MCF 10A (cell line): ENCODE data around the gene SHC3. TPM values are rescaled to one million over a fixed set of nuclear protein-coding genes. Genes with fewer than 3 reads are reported as not detected.

Source experiments
- BruUV-seq: library from RNA; stranded (reverse); fragments of 400-500 nt; replicated peaks from 2 replicates; lab custom pipeline; 2021; lab: Mats Ljungman, UMichigan
- CTCF ChIA-PET: fragments of 300-600 bp; sonication (Branson Sonifier 250); formaldehyde crosslinking; extraction: SDS; loops from one replicate; lab custom pipeline; 2021; ENCODE audit warnings: antibody characterized with exemption, inconsistent platforms; lab: Yijun Ruan, JAX
- POLR2A ChIA-PET: fragments of 300-600, 350-650 bp; sonication (Branson Sonifier 250); formaldehyde crosslinking; extraction: SDS; loops from one replicate; lab custom pipeline; 2020; ENCODE audit warnings: antibody characterized with exemption, inconsistent platforms; lab: Yijun Ruan, JAX
- DNase-seq: peaks from one replicate; pipeline ENCODE4 v3.0.0-alpha.2; 2018; ENCODE audit not compliant: unreplicated experiment
- H3K27ac Mint-ChIP-seq: one replicate; pipeline ENCODE4 v1.8.0; 2022; ENCODE audit warnings: mild to moderate bottlenecking, low read depth, mixed read lengths; ENCODE audit not compliant: unreplicated experiment
- H3K27me3 Mint-ChIP-seq: one replicate; pipeline ENCODE4 v1.8.0; 2022; ENCODE audit warnings: mixed read lengths; ENCODE audit not compliant: insufficient read depth, unreplicated experiment
- H3K36me3 Mint-ChIP-seq: one replicate; pipeline ENCODE4 v1.8.0; 2022; ENCODE audit warnings: mild to moderate bottlenecking, moderate library complexity, mixed read lengths; ENCODE audit not compliant: insufficient read depth, unreplicated experiment
- H3K4me1 Mint-ChIP-seq: one replicate; pipeline ENCODE4 v1.8.0; 2022; ENCODE audit warnings: mixed read lengths; ENCODE audit not compliant: insufficient read depth, unreplicated experiment
- H3K4me3 Mint-ChIP-seq: one replicate; pipeline ENCODE4 v1.8.0; 2022; ENCODE audit warnings: mild to moderate bottlenecking, moderate library complexity, mixed read lengths; ENCODE audit not compliant: unreplicated experiment
- H3K9me3 Mint-ChIP-seq: one replicate; pipeline ENCODE4 v1.8.0; 2022; ENCODE audit warnings: mixed read lengths; ENCODE audit not compliant: unreplicated experiment
- CTCF ChIP-seq: fragments of 200-600 bp; IDR thresholded peaks from one replicate; pipeline ENCODE4 v1.8.0; 2022; ENCODE audit warnings: antibody characterized with exemption, mild to moderate bottlenecking; ENCODE audit not compliant: unreplicated experiment
- intact Hi-C: fragments of 100-400 bp; cut with micrococcal nuclease; formaldehyde crosslinking; loops from 2 replicates; pipeline ENCODE4 v1.14.1; 2022
- total RNA-seq: library from RNA; stranded (reverse); gene quantifications from 2 replicates; pipeline ENCODE4 v1.2.3, GENCODE V29; 2022

SHC3 gene
- total RNA-seq, 1 experiment from 2014 or later: 0.02 TPM

DNA sequence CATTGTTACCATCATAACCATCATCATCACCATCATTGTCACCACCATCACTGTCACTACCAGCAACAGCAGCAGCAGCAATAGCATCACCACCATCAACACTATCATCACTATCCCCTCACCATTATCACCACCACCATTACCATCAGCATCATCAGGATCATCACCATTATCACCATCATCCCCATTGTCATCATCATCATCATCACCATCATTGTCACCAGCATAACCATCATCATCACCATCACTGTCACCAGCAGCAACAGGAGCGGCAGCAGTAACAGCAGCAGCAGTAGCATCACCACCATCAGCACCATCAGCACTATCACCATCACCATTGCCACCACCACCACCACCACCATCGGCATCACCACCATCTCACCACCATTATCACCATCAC lies 139.0 kb downstream of the SHC3 start:
- intact Hi-C loops: no loop called here
- Mint-ChIP-seq H3K36me3 (peaks cover 5% of the 10 kb centered on the region), H3K27me3 (no peaks in the 10 kb centered on the region), H3K9me3 (no peaks in the 10 kb centered on the region), H3K4me1 (peaks cover 6% of the 10 kb centered on the region), H3K4me3 (no peak overlapping the region), H3K27ac (no peak overlapping the region)
- BruUV-seq: no TSS peak
- no peak for TF ChIP-seq CTCF
- ChIA-PET POLR2A (no interaction called here), CTCF (interaction anchor here (0.6 kb wide), 1 partner anchor 231 kb away, joined by 3 read pairs; no protein-coding TSS in a partner anchor)
- no peak for DNase-seq

- POLR2A ChIA-PET: interaction anchor here (0.8 to 1.3 kb wide), 3 partner anchors 18 to 271 kb away, joined by 3 to 5 read pairs (median 3); no protein-coding TSS in a partner anchor
- no peak for DNase-seq
- peak overlapping the region; percentile 65 for H3K27ac Mint-ChIP-seq
- H3K4me3 Mint-ChIP-seq: peak overlapping the region; percentile 56
- no peak for TF ChIP-seq CTCF
- CTCF ChIA-PET: interaction anchor here (0.6 kb wide), 1 partner anchor 231 kb away, joined by 3 read pairs; no protein-coding TSS in a partner anchor
- no peaks in the 10 kb centered on the region for H3K9me3 Mint-ChIP-seq
- peaks cover 5% of the 10 kb centered on the region for H3K36me3 Mint-ChIP-seq
- H3K4me1 Mint-ChIP-seq: peaks cover 6% of the 10 kb centered on the region
- intact Hi-C loops: no loop called here
- no peaks in the 10 kb centered on the region for H3K27me3 Mint-ChIP-seq
- BruUV-seq: no TSS peak
Observed at GRCh38 chr9:89039104-89039465, 139.5 kb downstream of the SHC3 start.

- DNase-seq: peak; percentile 78
- TF ChIP-seq CTCF: no peak
- peak overlapping the region; percentile 65 for H3K27ac Mint-ChIP-seq
- no TSS peak for BruUV-seq
- peaks cover 5% of the 10 kb centered on the region for H3K36me3 Mint-ChIP-seq
- ChIA-PET CTCF (interaction anchor here (0.6 kb wide), 1 partner anchor 103 kb away, joined by 3 read pairs; no protein-coding TSS in a partner anchor), POLR2A (interaction anchor here (0.8 to 1.3 kb wide), 3 partner anchors 17 to 272 kb away, joined by 3 to 5 read pairs (median 3); no protein-coding TSS in a partner anchor)
- no peaks in the 10 kb centered on the region for H3K27me3 Mint-ChIP-seq
- H3K4me3 Mint-ChIP-seq: peak overlapping the region; percentile 56
- intact Hi-C loops: no loop called here
- peaks cover 6% of the 10 kb centered on the region for H3K4me1 Mint-ChIP-seq
- H3K9me3 Mint-ChIP-seq: no peaks in the 10 kb centered on the region
Observed at GRCh38 chr9:89038382-89039103, 140.1 kb downstream of the SHC3 start.

DNA sequence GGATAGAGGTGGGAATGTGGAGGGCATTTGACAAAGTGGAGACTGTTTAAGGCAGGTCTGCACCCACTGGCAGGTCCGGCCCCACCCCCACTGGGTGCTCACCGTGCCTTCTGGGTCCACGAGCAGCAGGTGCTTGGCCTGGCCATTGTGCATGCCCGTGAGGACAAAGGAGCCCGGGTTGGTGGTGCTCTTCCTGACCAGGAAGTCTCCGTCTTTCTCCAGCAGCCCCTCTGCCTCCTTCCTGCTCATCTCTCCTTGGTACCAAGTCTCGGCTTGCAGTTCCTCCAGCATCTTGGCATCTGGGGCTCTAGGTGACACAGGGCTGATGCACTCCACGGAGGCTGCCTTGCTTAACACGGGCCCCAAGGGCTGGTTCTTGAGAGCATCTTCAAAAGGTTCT lies 140.7 kb downstream of the SHC3 start:
- peak overlapping the region; percentile 65 for H3K27ac Mint-ChIP-seq
- H3K27me3 Mint-ChIP-seq: no peaks in the 10 kb centered on the region
- intact Hi-C loops: no loop called here
- peak overlapping the region; percentile 56 for H3K4me3 Mint-ChIP-seq
- peaks cover 5% of the 10 kb centered on the region for H3K36me3 Mint-ChIP-seq
- no TSS peak for BruUV-seq
- peaks cover 6% of the 10 kb centered on the region for H3K4me1 Mint-ChIP-seq
- TF ChIP-seq CTCF: no peak
- ChIA-PET POLR2A (interaction anchor here (1.0 to 1.3 kb wide), 2 partner anchors 17 to 272 kb away, joined by 3 to 5 read pairs; no protein-coding TSS in a partner anchor), CTCF (interaction anchor here (0.6 kb wide), 1 partner anchor 102 kb away, joined by 3 read pairs; no protein-coding TSS in a partner anchor)
- no peaks in the 10 kb centered on the region for H3K9me3 Mint-ChIP-seq
- no peak for DNase-seq
